Stomach (tissue), 4 donors: ENCODE results near the gene TRANK1.

Source experiments
- CTCF ChIP-seq, 7 experiments: fragments of 450-650 bp in 4 of 7; fragments of 200-600 bp in 3 of 7; sonication (generic) in 3 of 7; IDR thresholded peaks; one replicate each; pipeline ENCODE4 v1.5.1; 2016 to 2019; ENCODE audit warnings: antibody characterized with exemption in 7 of 7, control low read depth in 2 of 7, mild to moderate bottlenecking in 1 of 7
- POLR2A ChIP-seq, 4 donors: fragments of 450-650 bp; IDR thresholded peaks; one replicate each; pipeline ENCODE4 v1.6.1; 2016; ENCODE audit warnings: antibody characterized with exemption in 4 of 4, control low read depth in 2 of 4, mild to moderate bottlenecking in 1 of 4, moderate library complexity in 1 of 4

- TF ChIP-seq CTCF (IDR thresholded peaks at IDR 0.05), result no peak
- no peak for TF ChIP-seq POLR2A (IDR thresholded peaks at IDR 0.05)
These were observed 129.5 kb downstream of the TRANK1 start for GRCh38 chr3:36815375-36815774.
